Measurements from ENCODE around the gene GALNT14.
"Not testable (repeated sequence)": the region's sequence is repeated elsewhere in the genome, so short reads cannot be mapped to it uniquely, and the experiment has no call there.

Gene GALNT14

GRCh38 chr2:31138037-31138962 lies at the start of gene GALNT14:
GALNT14 (minus strand) TSS chr2:31138440; CDS start chr2:31138086, 354 bp downstream.
- H3K4me1 ChIP-seq (ENCODE audit: control insufficient read depth in 2 of 2, insufficient read depth in 2 of 2, low read length in 2 of 2) = peaks cover 4 to 8% of the 10 kb centered on the region in 2 donors
- no peak within 1 kb of the TSS for H3K27ac ChIP-seq (ENCODE audit: low read depth in 2 of 2, low read length in 2 of 2)
- peaks cover 28 to 41% of the 10 kb centered on the region in 2 donors for H3K27me3 ChIP-seq (ENCODE audit: control insufficient read depth in 2 of 2, insufficient read depth in 2 of 2, low read length in 2 of 2)
- peak within 1 kb of the TSS; percentile 50 to 52 for H3K4me3 ChIP-seq (ENCODE audit: low read length in 2 of 2)
- no peaks in the 10 kb centered on the region for H3K36me3 ChIP-seq (ENCODE audit: control insufficient read depth in 2 of 2, insufficient read depth in 2 of 2, low read length in 2 of 2)
- H3K9ac ChIP-seq (ENCODE audit: low read depth in 1 of 2, low read length in 2 of 2) = no peak within 1 kb of the TSS
- H3K9me3 ChIP-seq (ENCODE audit: control insufficient read depth in 2 of 2, low read length in 2 of 2) = no peaks in the 10 kb centered on the region

GRCh38 chr2:31187166-31187565 lies 48.9 kb upstream of the GALNT14 start:
- no peaks in the 10 kb centered on the region for H3K27me3 ChIP-seq (ENCODE audit: control insufficient read depth in 2 of 2, insufficient read depth in 2 of 2, low read length in 2 of 2)
- no peak overlapping the region for H3K4me3 ChIP-seq (ENCODE audit: low read length in 2 of 2)
- no peak overlapping the region for H3K27ac ChIP-seq (ENCODE audit: low read depth in 2 of 2, low read length in 2 of 2)
- no peaks in the 10 kb centered on the region for H3K36me3 ChIP-seq (ENCODE audit: control insufficient read depth in 2 of 2, insufficient read depth in 2 of 2, low read length in 2 of 2)
- H3K9ac ChIP-seq (ENCODE audit: low read depth in 1 of 2, low read length in 2 of 2) = no peak overlapping the region
- no peaks in the 10 kb centered on the region for H3K9me3 ChIP-seq (ENCODE audit: control insufficient read depth in 2 of 2, low read length in 2 of 2)
- H3K4me1 ChIP-seq (ENCODE audit: control insufficient read depth in 2 of 2, insufficient read depth in 2 of 2, low read length in 2 of 2) = no peaks in the 10 kb centered on the region

- not testable (repeated sequence) for H3K4me1 ChIP-seq (ENCODE audit: control insufficient read depth in 2 of 2, insufficient read depth in 2 of 2, low read length in 2 of 2); H3K9ac ChIP-seq (ENCODE audit: low read depth in 1 of 2, low read length in 2 of 2); H3K9me3 ChIP-seq (ENCODE audit: control insufficient read depth in 2 of 2, low read length in 2 of 2); H3K27ac ChIP-seq (ENCODE audit: low read depth in 2 of 2, low read length in 2 of 2); H3K4me3 ChIP-seq (ENCODE audit: low read length in 2 of 2); H3K27me3 ChIP-seq (ENCODE audit: control insufficient read depth in 2 of 2, insufficient read depth in 2 of 2, low read length in 2 of 2); H3K36me3 ChIP-seq (ENCODE audit: control insufficient read depth in 2 of 2, insufficient read depth in 2 of 2, low read length in 2 of 2)
Observed at GRCh38 chr2:31183973-31184372, 45.7 kb upstream of the GALNT14 start.

GRCh38 chr2:31176742-31177141 lies 38.5 kb upstream of the GALNT14 start:
- Histone ChIP-seq H3K27ac (ENCODE audit: low read depth in 2 of 2, low read length in 2 of 2) (no peak overlapping the region), H3K9ac (ENCODE audit: low read depth in 1 of 2, low read length in 2 of 2) (no peak overlapping the region), H3K4me3 (ENCODE audit: low read length in 2 of 2) (no peak overlapping the region), H3K9me3 (ENCODE audit: control insufficient read depth in 2 of 2, low read length in 2 of 2) (no peaks in the 10 kb centered on the region), H3K27me3 (ENCODE audit: control insufficient read depth in 2 of 2, insufficient read depth in 2 of 2, low read length in 2 of 2) (no peaks in the 10 kb centered on the region), H3K4me1 (ENCODE audit: control insufficient read depth in 2 of 2, insufficient read depth in 2 of 2, low read length in 2 of 2) (no peaks in the 10 kb centered on the region), H3K36me3 (ENCODE audit: control insufficient read depth in 2 of 2, insufficient read depth in 2 of 2, low read length in 2 of 2) (no peaks in the 10 kb centered on the region)

- Histone ChIP-seq H3K4me1 (ENCODE audit: control insufficient read depth in 2 of 2, insufficient read depth in 2 of 2, low read length in 2 of 2) (no peaks in the 10 kb centered on the region), H3K27ac (ENCODE audit: low read depth in 2 of 2, low read length in 2 of 2) (no peak overlapping the region), H3K36me3 (ENCODE audit: control insufficient read depth in 2 of 2, insufficient read depth in 2 of 2, low read length in 2 of 2) (no peaks in the 10 kb centered on the region), H3K9ac (ENCODE audit: low read depth in 1 of 2, low read length in 2 of 2) (no peak overlapping the region), H3K27me3 (ENCODE audit: control insufficient read depth in 2 of 2, insufficient read depth in 2 of 2, low read length in 2 of 2) (no peaks in the 10 kb centered on the region), H3K9me3 (ENCODE audit: control insufficient read depth in 2 of 2, low read length in 2 of 2) (no peaks in the 10 kb centered on the region), H3K4me3 (ENCODE audit: low read length in 2 of 2) (no peak overlapping the region)
Observed at GRCh38 chr2:31171142-31171541, 32.9 kb upstream of the GALNT14 start.

- H3K36me3 ChIP-seq (ENCODE audit: control insufficient read depth in 2 of 2, insufficient read depth in 2 of 2, low read length in 2 of 2) = no peaks in the 10 kb centered on the region
Observed at GRCh38 chr2:31170071-31170698, 31.9 kb upstream of the GALNT14 start.

GRCh38 chr2:31168291-31168690 lies 30.1 kb upstream of the GALNT14 start:
- Histone ChIP-seq H3K9me3 (ENCODE audit: control insufficient read depth in 2 of 2, low read length in 2 of 2) (no peaks in the 10 kb centered on the region), H3K4me3 (ENCODE audit: low read length in 2 of 2) (no peak overlapping the region), H3K4me1 (ENCODE audit: control insufficient read depth in 2 of 2, insufficient read depth in 2 of 2, low read length in 2 of 2) (no peaks in the 10 kb centered on the region), H3K36me3 (ENCODE audit: control insufficient read depth in 2 of 2, insufficient read depth in 2 of 2, low read length in 2 of 2) (no peaks in the 10 kb centered on the region), H3K27ac (ENCODE audit: low read depth in 2 of 2, low read length in 2 of 2) (no peak overlapping the region), H3K27me3 (ENCODE audit: control insufficient read depth in 2 of 2, insufficient read depth in 2 of 2, low read length in 2 of 2) (peaks cover 0 to 2% of the 10 kb centered on the region in 2 donors), H3K9ac (ENCODE audit: low read depth in 1 of 2, low read length in 2 of 2) (no peak overlapping the region)

More at GRCh38 chr2:31170071-31170698, 31.9 kb upstream of the GALNT14 start:
- Histone ChIP-seq H3K27me3 (ENCODE audit: control insufficient read depth in 2 of 2, insufficient read depth in 2 of 2, low read length in 2 of 2) (no peaks in the 10 kb centered on the region), H3K4me1 (ENCODE audit: control insufficient read depth in 2 of 2, insufficient read depth in 2 of 2, low read length in 2 of 2) (no peaks in the 10 kb centered on the region), H3K4me3 (ENCODE audit: low read length in 2 of 2) (no peak overlapping the region), H3K9me3 (ENCODE audit: control insufficient read depth in 2 of 2, low read length in 2 of 2) (no peaks in the 10 kb centered on the region), H3K9ac (ENCODE audit: low read depth in 1 of 2, low read length in 2 of 2) (no peak overlapping the region), H3K27ac (ENCODE audit: low read depth in 2 of 2, low read length in 2 of 2) (no peak overlapping the region)

- Histone ChIP-seq H3K4me3 (ENCODE audit: low read length in 2 of 2) (no peak overlapping the region), H3K4me1 (ENCODE audit: control insufficient read depth in 2 of 2, insufficient read depth in 2 of 2, low read length in 2 of 2) (no peaks in the 10 kb centered on the region), H3K27ac (ENCODE audit: low read depth in 2 of 2, low read length in 2 of 2) (no peak overlapping the region), H3K36me3 (ENCODE audit: control insufficient read depth in 2 of 2, insufficient read depth in 2 of 2, low read length in 2 of 2) (no peaks in the 10 kb centered on the region), H3K27me3 (ENCODE audit: control insufficient read depth in 2 of 2, insufficient read depth in 2 of 2, low read length in 2 of 2) (peaks cover 0 to 2% of the 10 kb centered on the region in 2 donors), H3K9me3 (ENCODE audit: control insufficient read depth in 2 of 2, low read length in 2 of 2) (no peaks in the 10 kb centered on the region), H3K9ac (ENCODE audit: low read depth in 1 of 2, low read length in 2 of 2) (no peak overlapping the region)
Observed at GRCh38 chr2:31166925-31167324, 28.7 kb upstream of the GALNT14 start.

- no peaks in the 10 kb centered on the region for H3K9me3 ChIP-seq (ENCODE audit: control insufficient read depth in 2 of 2, low read length in 2 of 2)
- no peaks in the 10 kb centered on the region for H3K36me3 ChIP-seq (ENCODE audit: control insufficient read depth in 2 of 2, insufficient read depth in 2 of 2, low read length in 2 of 2)
- H3K9ac ChIP-seq (ENCODE audit: low read depth in 1 of 2, low read length in 2 of 2) = no peak overlapping the region
- no peak overlapping the region for H3K4me3 ChIP-seq (ENCODE audit: low read length in 2 of 2)
- H3K4me1 ChIP-seq (ENCODE audit: control insufficient read depth in 2 of 2, insufficient read depth in 2 of 2, low read length in 2 of 2) = no peaks in the 10 kb centered on the region
- peaks cover 2 to 5% of the 10 kb centered on the region in 2 donors for H3K27me3 ChIP-seq (ENCODE audit: control insufficient read depth in 2 of 2, insufficient read depth in 2 of 2, low read length in 2 of 2)
- no peak overlapping the region for H3K27ac ChIP-seq (ENCODE audit: low read depth in 2 of 2, low read length in 2 of 2)
Observed at GRCh38 chr2:31163011-31163539, 24.8 kb upstream of the GALNT14 start.

- Histone ChIP-seq H3K27me3 (ENCODE audit: control insufficient read depth in 2 of 2, insufficient read depth in 2 of 2, low read length in 2 of 2) (peaks cover 2 to 5% of the 10 kb centered on the region in 2 donors), H3K9ac (ENCODE audit: low read depth in 1 of 2, low read length in 2 of 2) (no peak overlapping the region), H3K4me3 (ENCODE audit: low read length in 2 of 2) (no peak overlapping the region), H3K9me3 (ENCODE audit: control insufficient read depth in 2 of 2, low read length in 2 of 2) (no peaks in the 10 kb centered on the region), H3K4me1 (ENCODE audit: control insufficient read depth in 2 of 2, insufficient read depth in 2 of 2, low read length in 2 of 2) (no peaks in the 10 kb centered on the region), H3K36me3 (ENCODE audit: control insufficient read depth in 2 of 2, insufficient read depth in 2 of 2, low read length in 2 of 2) (no peaks in the 10 kb centered on the region), H3K27ac (ENCODE audit: low read depth in 2 of 2, low read length in 2 of 2) (no peak overlapping the region)
Observed at GRCh38 chr2:31161637-31162036, 23.4 kb upstream of the GALNT14 start.

Data from mucosa of rectum (tissue), 2 donors.